IMR-90 (cell line): ENCODE measurements around the gene UGDH. TPM values are rescaled to one million over a fixed set of nuclear protein-coding genes. Genes with fewer than 3 reads are reported as not detected.
"Not testable (repeated sequence)": the region's sequence is repeated elsewhere in the genome, so short reads cannot be mapped to it uniquely, and the experiment has no call there.

Source experiments
- ATAC-seq: fragments of 200-7000 bp; cut with Tn5 transposase; 2 replicates; pipeline ENCODE4 v1.9.1; 2020; ENCODE audit warnings: low read depth, mild to moderate bottlenecking, moderate library complexity
- BruUV-seq: library from RNA; stranded (reverse); fragments of 400-500 nt; replicated peaks from 2 replicates; lab custom pipeline; 2021; lab: Mats Ljungman, UMichigan
- CTCF ChIA-PET: fragments of 300-600 bp; formaldehyde crosslinking; extraction: SDS; loops from one replicate; lab custom pipeline; 2021; ENCODE audit warnings: antibody characterized with exemption; lab: Yijun Ruan, JAX
- POLR2A ChIA-PET: fragments of 300-600 bp; sonication (Branson Sonifier 250); formaldehyde crosslinking; loops from one replicate; lab custom pipeline; 2022; ENCODE audit warnings: antibody characterized with exemption; ENCODE audit not compliant: unreplicated experiment; lab: Charles Lee
- DNase-seq: peaks from one replicate; pipeline ENCODE4 v3.0.0; 2013
- H2AFZ ChIP-seq: replicated peaks from 2 replicates; pipeline ENCODE3; 2013; ENCODE audit warnings: low read length, mild to moderate bottlenecking; ENCODE audit not compliant: poor library complexity
- H2AK5ac ChIP-seq: 2 replicates; pipeline ENCODE4 v1.6.1; 2013; ENCODE audit warnings: low read depth, low read length, inconsistent platforms
- H2AK9ac ChIP-seq: replicated peaks from 2 replicates; pipeline ENCODE3; 2013; ENCODE audit warnings: mild to moderate bottlenecking, low read depth, low read length, moderate library complexity; ENCODE audit not compliant: poor library complexity
- H2BK120ac ChIP-seq: 2 replicates; pipeline ENCODE4 v1.6.1; 2013; ENCODE audit warnings: low read depth, low read length, inconsistent platforms
- H2BK15ac ChIP-seq: 3 replicates; pipeline ENCODE4 v1.6.1; 2013; ENCODE audit warnings: low read depth, low read length, inconsistent platforms
- H2BK20ac ChIP-seq: 2 replicates; pipeline ENCODE4 v1.6.1; 2013; ENCODE audit warnings: low read depth, mild to moderate bottlenecking, inconsistent platforms, low read length, moderate library complexity
- H2BK5ac ChIP-seq: 2 replicates; pipeline ENCODE4 v1.6.1; 2013; ENCODE audit warnings: mild to moderate bottlenecking, low read depth, low read length, inconsistent platforms; ENCODE audit not compliant: poor library complexity, severe bottlenecking
- H3K14ac ChIP-seq: replicated peaks from 2 replicates; pipeline ENCODE4 v1.6.1; 2013; ENCODE audit warnings: low read depth, low read length, inconsistent platforms
- H3K18ac ChIP-seq: 2 replicates; pipeline ENCODE4 v1.6.1; 2013; ENCODE audit warnings: low read depth, low read length, control low read depth
- H3K23ac ChIP-seq: 2 replicates; pipeline ENCODE4 v1.6.1; 2013; ENCODE audit warnings: low read depth, low read length, inconsistent platforms
- H3K27ac ChIP-seq: 2 replicates; pipeline ENCODE4 v1.5.1; 2013; ENCODE audit warnings: mild to moderate bottlenecking, control low read depth, low read length; ENCODE audit not compliant: insufficient read depth
- H3K27me3 ChIP-seq: 2 replicates; pipeline ENCODE4 v1.6.1; 2013; ENCODE audit warnings: low read length; ENCODE audit not compliant: control insufficient read depth, insufficient read depth
- H3K36me3 ChIP-seq: 2 replicates; pipeline ENCODE4 v1.6.1; 2013; ENCODE audit warnings: low read length, mixed read lengths; ENCODE audit not compliant: control insufficient read depth, insufficient read depth
- H3K4ac ChIP-seq: 2 replicates; pipeline ENCODE4 v1.6.1; 2013; ENCODE audit warnings: low read depth, low read length, inconsistent platforms
- H3K4me1 ChIP-seq: 2 replicates; pipeline ENCODE4 v1.6.1; 2013; ENCODE audit warnings: low read length, mixed read lengths; ENCODE audit not compliant: control insufficient read depth, insufficient read depth
- H3K4me2 ChIP-seq: 2 replicates; pipeline ENCODE4 v1.6.1; 2013; ENCODE audit warnings: low read depth, mild to moderate bottlenecking, control low read depth, low read length, moderate library complexity
- H3K4me3 ChIP-seq: 2 replicates; pipeline ENCODE4 v1.5.1; 2013; ENCODE audit warnings: low read depth, mild to moderate bottlenecking, control low read depth, low read length, moderate library complexity; ENCODE audit not compliant: insufficient read depth
- H3K56ac ChIP-seq: 2 replicates; pipeline ENCODE4 v1.6.1; 2013; ENCODE audit warnings: low read length, inconsistent platforms; ENCODE audit not compliant: insufficient read depth; ENCODE audit errors: extremely low read depth
- H3K79me1 ChIP-seq, 2 experiments: 2 replicates each; pipeline ENCODE4 v1.6.1; 2013; ENCODE audit warnings: low read length in 2 of 2, inconsistent platforms in 1 of 2, low read depth in 1 of 2
- H3K9ac ChIP-seq: 2 replicates; pipeline ENCODE4 v1.6.1; 2013; ENCODE audit warnings: low read depth, low read length, control low read depth
- H3K9me1 ChIP-seq: 2 replicates; pipeline ENCODE4 v1.6.1; 2013; ENCODE audit warnings: low read length, inconsistent platforms; ENCODE audit not compliant: insufficient read depth
- H3K9me3 ChIP-seq: 2 replicates; pipeline ENCODE4 v1.6.1; 2013; ENCODE audit warnings: low read length; ENCODE audit not compliant: control insufficient read depth, insufficient read depth
- H4K20me1 ChIP-seq: 2 replicates; pipeline ENCODE4 v1.6.1; 2013; ENCODE audit warnings: low read length, inconsistent platforms; ENCODE audit not compliant: insufficient read depth
- H4K5ac ChIP-seq: 2 replicates; pipeline ENCODE4 v1.6.1; 2013; ENCODE audit warnings: mild to moderate bottlenecking, low read depth, low read length, control low read depth
- H4K8ac ChIP-seq, 2 experiments: 2 replicates each; pipeline ENCODE4 v1.6.1; 2013; ENCODE audit warnings: low read depth in 2 of 2, low read length in 2 of 2, control low read depth in 1 of 2, inconsistent platforms in 1 of 2
- H4K91ac ChIP-seq: 2 replicates; pipeline ENCODE4 v1.6.1; 2013; ENCODE audit warnings: low read depth, low read length, inconsistent platforms; ENCODE audit not compliant: insufficient read depth
- WGBS, 2 experiments: methylation state at CpG; one replicate each; pipeline versions ENCODE4 v1.1.5 to v1.1.7; 2013; ENCODE audit warnings: missing lambda C conversion rate in 2 of 2; ENCODE audit not compliant: insufficient read length in 1 of 2; ENCODE audit errors: extremely low coverage in 2 of 2; 5-methylcytosine and 5-hydroxymethylcytosine counted together
- dilution Hi-C: fragments of 300-500 bp; cut with HindIII; formaldehyde crosslinking; loops from one replicate; pipeline ENCODE4 v1.14.3; 2018; ENCODE audit warnings: low sequenced_read_pairs; ENCODE audit not compliant: unreplicated experiment
- in situ Hi-C: fragments of 300-500 bp; cut with MboI; formaldehyde crosslinking; loops from 3 replicates; pipeline ENCODE4 v1.14.3; 2019; ENCODE audit warnings: low sequenced_read_pairs, inconsistent platforms, mixed read lengths
- intact Hi-C: fragments of 100-400 bp; cut with micrococcal nuclease; formaldehyde crosslinking; loops from 2 replicates; pipeline ENCODE4 v1.10.0; 2022
- polyA plus RNA-seq, 3 experiments: library from polyadenylated mRNA; depleted of rRNA; stranded (reverse); fragments of >200 nt; gene quantifications; 2 replicates each; pipeline ENCODE4 v1.2.3, GENCODE V29; 2012; ENCODE audit warnings: low replicate concordance in 1 of 3
- total RNA-seq: library from RNA; depleted of rRNA; stranded (reverse); fragments of >200 nt; gene quantifications from 2 replicates; pipeline ENCODE4 v1.2.3, GENCODE V29; 2012

UGDH gene
- total and polyA plus RNA-seq, 2 of the 4 experiments (the other 2 are of a cell fraction): 69.2 to 257 TPM

GRCh38 chr4:39544080-39544479 lies 16.8 kb upstream of the UGDH start:
- H3K36me3 ChIP-seq, POLR2A ChIA-PET, H4K20me1 ChIP-seq, H3K4me3 ChIP-seq, H2BK20ac ChIP-seq, H3K23ac ChIP-seq, H3K14ac ChIP-seq, H3K9me1 ChIP-seq, H2BK15ac ChIP-seq, in situ Hi-C loops, H4K91ac ChIP-seq, BruUV-seq, H3K27me3 ChIP-seq, H3K4me2 ChIP-seq, H3K56ac ChIP-seq, H3K9me3 ChIP-seq, dilution Hi-C loops, H3K18ac ChIP-seq, H2BK120ac ChIP-seq, intact Hi-C loops, DNase-seq, ATAC-seq, H2AFZ ChIP-seq, H3K9ac ChIP-seq: not testable (repeated sequence)
- Histone ChIP-seq H3K27ac (peak overlapping the region; percentile 16; the same call in 1 of the 2 replicates), H4K8ac (peak overlapping the region in 1 of 2 experiments; percentile 21; a peak in 1 of 4 replicates), H2AK5ac (peak overlapping the region; percentile 70), H2BK5ac (peak overlapping the region; percentile 30), H3K79me1 (peaks cover 12 to 15% of the 10 kb centered on the region in 2 experiments; a peak in 3 of 4 replicates), H4K5ac (peak overlapping the region; percentile 8; the same call in 1 of the 2 replicates), H3K4me1 (peaks cover 27% of the 10 kb centered on the region), H2AK9ac (peak overlapping the region; percentile 75), H3K4ac (peak overlapping the region; percentile 50; the same call in 1 of the 2 replicates)
- CTCF ChIA-PET: interaction anchor here (0.7 kb wide), 1 partner anchor 74 kb away, joined by 3 read pairs; no protein-coding TSS in a partner anchor
- whole genome bisulfite sequencing, 2 experiments: 88% methylated on average over 4 of the region's 4 CpGs; no CpG with 5 or more reads in 1 of the 2 experiments
